Brain pericyte (primary cell): ENCODE measurements around the gene TAPT1.
"Not testable (repeated sequence)": the region's sequence is repeated elsewhere in the genome, so short reads cannot be mapped to it uniquely, and the experiment has no call there.

Experiments
- DNase-seq: peaks from one replicate; pipeline ENCODE4 v3.0.0-alpha.2; 2012; ENCODE audit warnings: low read depth, low spot score

Gene TAPT1

GRCh38 chr4:16213121-16213520 is 13.2 kb downstream of the TAPT1 start:
- DNase-seq = no peak

DNA sequence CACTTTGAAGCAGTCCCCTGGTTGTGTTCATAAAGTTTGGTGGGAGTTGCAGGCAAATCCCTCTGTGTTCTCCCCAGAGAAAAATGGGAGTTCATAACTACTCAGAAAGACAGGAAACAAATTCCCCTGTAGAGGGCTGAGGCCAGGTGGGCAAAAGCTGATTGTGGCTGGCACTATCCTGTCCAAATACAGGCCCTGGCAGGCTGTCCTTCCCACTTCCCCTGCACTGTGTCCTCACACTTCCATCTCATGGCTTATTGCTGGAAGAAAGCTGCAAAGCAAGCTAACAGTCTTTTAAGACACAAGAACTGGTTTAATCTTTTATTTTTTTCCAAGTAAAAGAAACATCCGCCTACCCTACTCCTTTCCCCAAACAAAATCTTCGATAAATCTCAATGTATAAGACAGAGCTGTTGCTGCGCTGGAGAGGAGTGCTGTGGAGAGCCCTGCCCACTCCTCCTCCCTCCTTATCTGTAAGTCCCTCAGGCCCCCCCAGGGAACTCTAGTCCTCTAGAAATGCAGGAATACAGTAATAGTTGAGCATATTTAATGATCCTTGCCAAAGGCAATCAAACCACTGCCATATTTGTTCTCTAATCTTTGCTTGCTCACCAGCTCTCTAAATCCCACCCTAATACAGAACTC is 14.0 kb downstream of the TAPT1 start:
- no peak for DNase-seq

GRCh38 chr4:16207409-16207808 is 18.9 kb downstream of the TAPT1 start:
- no peak for DNase-seq

DNA sequence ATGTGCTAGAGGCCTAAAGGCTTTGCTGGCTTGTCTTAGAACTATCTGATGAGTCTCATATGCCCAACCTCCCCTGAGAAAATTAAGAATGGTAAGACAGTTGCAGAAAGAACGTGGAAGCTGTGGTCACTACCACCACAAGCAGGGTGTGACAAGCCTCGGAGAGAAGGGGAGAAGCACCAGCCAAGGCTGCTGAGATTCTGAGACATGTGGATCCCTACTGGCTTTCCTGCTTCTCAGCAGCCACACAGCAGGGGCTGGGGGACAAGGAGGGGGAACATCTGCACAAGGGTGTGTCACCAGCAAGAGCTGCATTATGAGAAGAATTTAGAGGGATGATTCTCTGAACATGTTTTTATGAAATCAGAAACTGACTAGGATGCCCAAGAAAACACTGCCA is 19.4 kb downstream of the TAPT1 start:
- DNase-seq = no peak

DNA sequence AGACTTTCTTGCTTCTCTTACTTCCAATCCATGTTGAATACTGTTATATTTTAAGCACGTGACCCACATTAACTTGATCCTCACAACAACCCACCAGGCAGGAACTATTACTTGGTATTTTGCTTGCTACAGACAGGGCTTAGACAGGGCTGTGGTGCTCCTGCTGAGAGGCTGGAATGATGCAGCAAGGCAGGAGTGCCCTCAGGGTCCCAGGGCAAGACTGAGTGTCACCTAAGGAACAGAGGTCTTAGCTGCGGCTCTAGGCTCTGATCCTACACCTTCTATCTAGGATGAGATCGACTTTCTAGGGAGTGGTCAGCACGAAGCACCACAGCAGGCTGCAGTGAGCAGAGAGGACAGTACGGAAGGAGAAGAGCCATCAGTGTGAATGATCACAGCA is 20.0 kb downstream of the TAPT1 start:
- DNase-seq = no peak

- no peak for DNase-seq
These were observed 20.7 kb downstream of the TAPT1 start for GRCh38 chr4:16205298-16206164.

GRCh38 chr4:16204505-16204904 is 21.8 kb downstream of the TAPT1 start:
- DNase-seq = no peak

GRCh38 chr4:16203083-16203482 is 23.2 kb downstream of the TAPT1 start:
- no peak for DNase-seq

DNA sequence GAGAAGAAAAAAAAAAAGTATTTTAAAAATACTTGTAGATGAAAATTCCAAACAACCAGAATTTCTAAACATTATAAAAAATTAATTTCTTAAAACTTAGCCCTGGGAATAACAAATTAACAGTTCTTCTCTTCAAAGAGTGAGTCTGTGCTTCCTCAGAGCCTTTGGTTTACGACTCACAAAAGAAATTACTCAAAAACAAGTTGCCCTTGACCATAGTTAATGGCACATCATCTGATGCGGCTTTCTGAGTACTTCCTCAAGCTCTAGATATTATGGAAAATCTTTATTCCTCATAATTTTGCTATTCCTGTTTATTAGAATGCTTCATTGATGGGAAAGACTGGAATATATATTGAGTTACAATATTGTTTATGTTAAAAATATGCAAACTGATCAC is 23.7 kb downstream of the TAPT1 start:
- no peak for DNase-seq

GRCh38 chr4:16199093-16199492 is 27.2 kb downstream of the TAPT1 start:
- no peak for DNase-seq

- no peak for DNase-seq
These were observed 28.2 kb downstream of the TAPT1 start for GRCh38 chr4:16197876-16198665.

DNA sequence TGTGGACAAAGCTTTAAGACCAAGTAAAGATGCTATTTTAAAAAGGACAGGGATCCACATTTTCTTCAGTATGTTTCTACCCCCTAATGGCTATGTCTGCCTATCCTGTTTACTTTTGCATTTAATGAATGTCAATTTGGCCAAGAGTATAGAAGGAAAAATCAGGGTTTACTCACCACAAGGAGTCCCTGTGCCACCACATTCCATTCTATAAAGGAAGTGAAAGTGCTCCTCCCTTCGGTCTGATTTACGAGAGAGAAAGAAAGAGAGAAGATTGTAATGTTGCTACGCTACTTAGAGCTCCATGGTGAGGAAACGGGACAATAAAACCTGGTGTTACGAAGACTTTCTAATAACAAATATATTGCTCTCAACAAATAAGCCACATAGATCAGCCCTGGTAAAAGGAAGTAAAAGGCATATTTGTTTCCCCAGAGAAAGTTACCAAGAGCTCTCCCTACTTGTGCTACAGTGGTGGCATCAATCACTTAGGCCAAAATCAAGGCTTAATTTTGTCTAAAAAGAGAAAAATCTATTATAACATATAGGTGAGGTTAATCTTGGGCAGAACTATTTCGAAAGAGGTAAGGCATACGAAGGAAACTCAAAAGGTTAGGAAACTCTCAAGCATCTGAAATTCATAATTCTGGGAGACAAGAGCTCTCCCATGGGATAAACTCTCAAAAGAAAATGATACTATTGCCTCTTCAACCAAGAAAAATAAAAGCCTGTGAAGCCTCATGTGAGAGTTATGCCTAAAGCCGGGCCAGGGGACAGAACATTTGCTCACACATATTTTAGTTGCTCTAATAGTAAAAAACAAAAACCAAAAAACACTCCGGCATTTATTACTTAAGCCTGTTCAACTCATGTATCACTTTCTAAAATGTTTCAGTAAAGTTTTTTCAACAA is 29.5 kb downstream of the TAPT1 start:
- peak; percentile 3 for DNase-seq

DNA sequence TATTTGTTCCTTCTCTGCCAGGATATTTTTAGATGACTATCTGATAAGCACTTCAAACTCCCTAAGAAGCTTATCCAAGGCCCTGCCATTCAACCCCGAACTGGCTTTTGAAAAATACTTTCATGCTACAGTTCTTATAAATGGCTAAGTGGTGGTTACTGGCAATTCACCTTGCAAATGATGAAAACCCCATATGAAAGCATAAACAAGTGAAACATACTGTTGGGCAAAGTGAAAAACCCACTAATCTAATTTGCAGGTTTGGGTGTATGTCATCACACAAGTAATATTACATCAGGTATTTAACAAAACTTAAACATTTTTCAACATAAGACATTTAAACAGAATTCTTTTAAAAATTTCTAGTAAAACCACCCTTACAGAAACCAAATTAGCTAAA is 31.1 kb downstream of the TAPT1 start:
- DNase-seq = no peak

GRCh38 chr4:16194798-16195197 is 31.5 kb downstream of the TAPT1 start:
- not testable (repeated sequence) for DNase-seq

DNA sequence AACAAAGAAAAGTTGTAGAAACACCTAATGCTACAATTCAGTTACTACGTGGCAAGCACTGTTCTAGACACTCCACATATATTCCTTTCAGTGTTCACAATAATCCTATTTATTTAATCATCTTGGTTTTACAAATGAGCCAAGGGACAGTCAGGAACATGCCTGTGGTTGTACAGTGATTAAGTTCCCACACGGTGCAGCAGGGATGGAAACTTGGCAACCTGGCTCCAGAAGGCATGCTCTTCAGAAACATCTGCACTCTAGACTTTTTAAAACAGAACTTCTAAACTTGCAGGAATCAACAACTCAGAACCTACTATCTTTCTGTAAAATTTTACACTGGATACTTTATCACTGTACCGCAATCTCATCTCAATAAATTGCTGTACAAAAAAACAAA is 32.1 kb downstream of the TAPT1 start:
- DNase-seq = no peak

GRCh38 chr4:16192631-16193518 is 33.4 kb downstream of the TAPT1 start:
- DNase-seq = no peak

- no peak for DNase-seq
These were observed 34.2 kb downstream of the TAPT1 start for GRCh38 chr4:16192057-16192456.

- DNase-seq = no peak
These were observed 38.8 kb downstream of the TAPT1 start for GRCh38 chr4:16187455-16187854.

- DNase-seq = no peak
These were observed 39.3 kb downstream of the TAPT1 start for GRCh38 chr4:16186986-16187385.

DNA sequence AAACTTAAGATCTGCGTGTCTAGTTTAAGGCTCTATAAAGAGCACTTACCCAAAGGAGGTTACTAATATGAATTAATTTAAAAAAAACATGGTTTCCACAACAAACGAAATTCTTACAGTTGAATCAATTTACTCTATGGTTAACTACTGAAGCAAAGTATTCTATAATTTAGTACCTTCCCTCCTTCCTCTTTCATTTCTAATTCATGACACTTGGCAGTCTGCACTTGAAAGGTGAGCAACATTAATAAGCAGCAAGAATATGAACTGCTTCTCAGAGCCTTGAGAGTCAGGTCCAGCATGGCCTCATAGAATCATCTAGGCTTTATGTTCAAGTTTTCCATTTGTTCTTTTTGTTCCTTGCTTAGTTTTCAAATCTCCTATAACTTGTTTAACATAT is 42.7 kb downstream of the TAPT1 start:
- no peak for DNase-seq
